B cell (primary cell): Measurements from ENCODE around the gene ZNF503. TPM values are rescaled to one million over a fixed set of nuclear protein-coding genes. Genes with fewer than 3 reads are reported as not detected.

ENCODE experiments used
- ATAC-seq: fragments of 200-7000 bp; cut with Tn5 transposase; one replicate; pipeline ENCODE4 v1.10.0; 2021; ENCODE audit warnings: low read depth, mild to moderate bottlenecking, moderate number of reproducible peaks, moderate library complexity
- CTCF ChIA-PET: fragments of 350-600 bp; sonication (Branson Sonifier 250); formaldehyde crosslinking; loops from one replicate; lab custom pipeline; 2021; ENCODE audit warnings: antibody characterized with exemption, inconsistent platforms; lab: Charles Lee
- POLR2A ChIA-PET: fragments of 350-600 bp; sonication (Branson Sonifier 250); formaldehyde crosslinking; loops from one replicate; lab custom pipeline; 2021; ENCODE audit warnings: antibody characterized with exemption; lab: Charles Lee
- DNase-seq: peaks from one replicate; pipeline ENCODE4 v3.0.0; 2013
- H2AFZ ChIP-seq: 2 replicates; pipeline ENCODE4 v1.6.1; 2012; ENCODE audit warnings: mild to moderate bottlenecking, low read depth, low read length; ENCODE audit not compliant: insufficient read depth, poor library complexity, severe bottlenecking
- H3K27ac ChIP-seq, 2 donors: 1 replicate in 1 of 2; 2 replicates in 1 of 2; pipeline ENCODE4 v1.5.1; 2012 to 2013; ENCODE audit warnings: low read length in 2 of 2, mild to moderate bottlenecking in 2 of 2, moderate library complexity in 1 of 2
- H3K27me3 ChIP-seq, 4 experiments: fragments of 200-600 bp in 1 of 4; sonication (generic) in 1 of 4; replicated peaks in 1 of 4; 1 replicate in 2 of 4; 2 replicates in 2 of 4; pipeline versions ENCODE4 v1.6.1 to v1.7.0; 2013 to 2016; ENCODE audit warnings: low read length in 3 of 4, mild to moderate bottlenecking in 2 of 4, mixed read lengths in 1 of 4, moderate library complexity in 1 of 4; ENCODE audit not compliant: insufficient read depth in 4 of 4, control insufficient read depth in 3 of 4; ENCODE audit errors: control extremely low read depth in 1 of 4
- H3K36me3 ChIP-seq, 2 experiments: replicated peaks in 1 of 2; 1 replicate in 1 of 2; 2 replicates in 1 of 2; pipeline versions ENCODE4 v1.6.1 to v1.7.1; 2013; ENCODE audit warnings: low read length in 1 of 2; ENCODE audit not compliant: insufficient read depth in 2 of 2, control insufficient read depth in 1 of 2; ENCODE audit errors: control extremely low read depth in 1 of 2, extremely low read depth in 1 of 2
- H3K4me1 ChIP-seq, 2 donors: fragments of 200-600 bp in 1 of 2; sonication (generic) in 1 of 2; 1 replicate in 1 of 2; 2 replicates in 1 of 2; pipeline versions ENCODE4 v1.5.1 to v1.6.1; 2013 to 2017; ENCODE audit warnings: low read length in 2 of 2; ENCODE audit not compliant: control insufficient read depth in 2 of 2, insufficient read depth in 2 of 2
- H3K4me2 ChIP-seq: replicated peaks from 2 replicates; pipeline ENCODE3; 2012; ENCODE audit warnings: mild to moderate bottlenecking, low read depth, low read length; ENCODE audit not compliant: poor library complexity, severe bottlenecking
- H3K4me3 ChIP-seq, 5 experiments: fragments of 200-600 bp in 1 of 5; sonication (generic) in 1 of 5; 1 replicate in 3 of 5; 2 replicates in 2 of 5; pipeline versions ENCODE4 v1.5.1 to v1.7.0; 2011 to 2016; ENCODE audit warnings: low read length in 4 of 5, mild to moderate bottlenecking in 4 of 5, low read depth in 2 of 5, control low read depth in 1 of 5, moderate library complexity in 1 of 5; ENCODE audit not compliant: insufficient read depth in 1 of 5; ENCODE audit errors: control extremely low read depth in 1 of 5, extremely low read depth in 1 of 5
- H3K79me2 ChIP-seq: fragments of 200-600 bp; sonication (generic); one replicate; pipeline ENCODE4 v1.6.0; 2016; ENCODE audit warnings: low read length; ENCODE audit not compliant: control insufficient read depth, insufficient read depth
- H3K9ac ChIP-seq: fragments of 200-600 bp; sonication (generic); 2 replicates; pipeline ENCODE4 v1.6.1; 2017; ENCODE audit warnings: mild to moderate bottlenecking, low read length, moderate library complexity
- H3K9me3 ChIP-seq, 3 donors: one replicate each; pipeline versions ENCODE4 v1.6.1 to v1.7.1; 2013; ENCODE audit warnings: low read length in 2 of 3; ENCODE audit not compliant: control insufficient read depth in 2 of 3, insufficient read depth in 1 of 3; ENCODE audit errors: control extremely low read depth in 1 of 3
- H4K20me1 ChIP-seq: 2 replicates; pipeline ENCODE4 v1.6.0; 2012; ENCODE audit warnings: mild to moderate bottlenecking, low read length; ENCODE audit not compliant: insufficient read depth, control insufficient read depth, poor library complexity, severe bottlenecking
- H3K27ac Mint-ChIP-seq: one replicate; pipeline ENCODE4 v1.8.0; 2021; ENCODE audit warnings: mixed read lengths
- H3K27me3 Mint-ChIP-seq: one replicate; pipeline ENCODE4 v1.8.0; 2021; ENCODE audit warnings: mixed read lengths
- H3K4me1 Mint-ChIP-seq: one replicate; pipeline ENCODE4 v1.8.0; 2021; ENCODE audit warnings: mixed read lengths
- H3K4me3 Mint-ChIP-seq: one replicate; pipeline ENCODE4 v1.8.0; 2021; ENCODE audit warnings: mixed read lengths
- H3K9me3 Mint-ChIP-seq: one replicate; pipeline ENCODE4 v1.8.0; 2022; ENCODE audit warnings: mixed read lengths; ENCODE audit not compliant: insufficient read depth
- CTCF ChIP-seq: fragments of 200-600 bp; IDR thresholded peaks from one replicate; pipeline ENCODE4 v1.8.0; 2022; ENCODE audit warnings: antibody characterized with exemption, mild to moderate bottlenecking
- EZH2 ChIP-seq: IDR thresholded peaks from 2 replicates; pipeline ENCODE4 v1.6.1; 2012; ENCODE audit warnings: borderline replicate concordance, low read depth, mild to moderate bottlenecking, moderate library complexity, low read length; ENCODE audit not compliant: insufficient read depth, poor library complexity, severe bottlenecking
- WGBS: methylation state at CpG from one replicate; pipeline ENCODE4 v1.1.5; 2013; ENCODE audit warnings: missing lambda C conversion rate; ENCODE audit not compliant: insufficient coverage; 5-methylcytosine and 5-hydroxymethylcytosine counted together
- intact Hi-C: fragments of 100-400 bp; cut with micrococcal nuclease; formaldehyde crosslinking; loops from one replicate; pipeline ENCODE4 v1.10.0; 2022
- polyA plus RNA-seq: library from polyadenylated mRNA; depleted of rRNA; stranded (reverse); fragments of >200 nt; gene quantifications from 2 replicates; pipeline ENCODE4 v1.2.3, GENCODE V29; 2012
- total RNA-seq, 2 donors: library from RNA; stranded (reverse); fragments of 120-200 nt in 1 of 2; gene quantifications; 1 replicate in 1 of 2; 2 replicates in 1 of 2; pipeline versions ENCODE4 v1.2.3 to v1.2.4, GENCODE V29; 2013 to 2022

ZNF503 gene
- total and polyA plus RNA-seq, 2 donors (not counting 1 experiment from before 2014, with no cell fraction given), result 0.04 TPM; not detected in 1

GRCh38 chr10:75404815-75405597 is 3.4 kb upstream of the ZNF503 start:
- intact Hi-C loops, result no loop called here
- no peak overlapping the region for H2AFZ ChIP-seq
- peaks cover 0 to 68% (median 0%) of the 10 kb centered on the region in 3 donors for H3K9me3 ChIP-seq
- no peaks in the 10 kb centered on the region for H3K79me2 ChIP-seq
- H4K20me1 ChIP-seq, result no peaks in the 10 kb centered on the region
- DNase-seq (no peak), ATAC-seq (no peak)
- H3K36me3 ChIP-seq, result no peaks in the 10 kb centered on the region
- Mint-ChIP-seq H3K4me1 (peaks cover 51% of the 10 kb centered on the region), H3K4me3 (no peak overlapping the region), H3K9me3 (no peaks in the 10 kb centered on the region), H3K27ac (no peak overlapping the region), H3K27me3 (peaks cover 71% of the 10 kb centered on the region)
- H3K4me3 ChIP-seq, result no peak overlapping the region
- no peak overlapping the region for H3K9ac ChIP-seq
- no peak overlapping the region for H3K27ac ChIP-seq
- no peak overlapping the region for H3K4me2 ChIP-seq
- TF ChIP-seq EZH2 (no peak), CTCF (no peak)
- WGBS, result 28% methylated on average over 47 of the region's 56 CpGs
- POLR2A ChIA-PET, result no interaction called here
- peaks cover 64 to 71% of the 10 kb centered on the region in 2 donors for H3K4me1 ChIP-seq
- peaks cover 0 to 92% (median 42%) of the 10 kb centered on the region in 4 experiments for H3K27me3 ChIP-seq
- CTCF ChIA-PET, result no interaction called here
